Chondrocyte (in vitro differentiated cells): ENCODE data around the gene FAM184A. TPM values are rescaled to one million over a fixed set of nuclear protein-coding genes. Genes with fewer than 3 reads are reported as not detected.
A peak's percentile ranks its signal among the peaks of the same experiment; 100 is the strongest.

Source experiments
- DNase-seq: peaks from one replicate; pipeline ENCODE4 v3.0.0; 2021; ENCODE audit warnings: mixed read lengths, low spot score
- H3K27ac Mint-ChIP-seq: one replicate; pipeline ENCODE4 v1.8.0; 2021; ENCODE audit warnings: mild to moderate bottlenecking, moderate library complexity, mixed read lengths; ENCODE audit not compliant: unreplicated experiment
- H3K27me3 Mint-ChIP-seq: 2 replicates; pipeline ENCODE4 v1.8.0; 2021; ENCODE audit warnings: low read depth, mixed read lengths
- H3K36me3 Mint-ChIP-seq: 2 replicates; pipeline ENCODE4 v1.8.0; 2021; ENCODE audit warnings: low read depth, mixed read lengths
- H3K4me1 Mint-ChIP-seq: 2 replicates; pipeline ENCODE4 v1.8.0; 2021; ENCODE audit warnings: low read depth, mild to moderate bottlenecking, mixed read lengths
- H3K4me3 Mint-ChIP-seq: one replicate; pipeline ENCODE4 v1.8.0; 2021; ENCODE audit warnings: mild to moderate bottlenecking, moderate library complexity, mixed read lengths; ENCODE audit not compliant: unreplicated experiment
- H3K9me3 Mint-ChIP-seq: 2 replicates; pipeline ENCODE4 v1.8.0; 2021; ENCODE audit warnings: low read depth, mixed read lengths
- total RNA-seq: library from RNA; stranded (reverse); gene quantifications from 3 replicates; pipeline ENCODE4 v1.2.1, GENCODE V29; 2021
- TF ChIP-seq, protein P1 (sequence below): fragments of 200-600 bp; sonication (generic); IDR thresholded peaks from 2 replicates; pipeline ENCODE4 v1.5.0; 2021; ENCODE audit warnings: antibody characterized with exemption, mild to moderate bottlenecking, moderate library complexity

The FAM184A gene
- total RNA-seq, 1 donor from 2014 or later = 0.52 TPM

DNA sequence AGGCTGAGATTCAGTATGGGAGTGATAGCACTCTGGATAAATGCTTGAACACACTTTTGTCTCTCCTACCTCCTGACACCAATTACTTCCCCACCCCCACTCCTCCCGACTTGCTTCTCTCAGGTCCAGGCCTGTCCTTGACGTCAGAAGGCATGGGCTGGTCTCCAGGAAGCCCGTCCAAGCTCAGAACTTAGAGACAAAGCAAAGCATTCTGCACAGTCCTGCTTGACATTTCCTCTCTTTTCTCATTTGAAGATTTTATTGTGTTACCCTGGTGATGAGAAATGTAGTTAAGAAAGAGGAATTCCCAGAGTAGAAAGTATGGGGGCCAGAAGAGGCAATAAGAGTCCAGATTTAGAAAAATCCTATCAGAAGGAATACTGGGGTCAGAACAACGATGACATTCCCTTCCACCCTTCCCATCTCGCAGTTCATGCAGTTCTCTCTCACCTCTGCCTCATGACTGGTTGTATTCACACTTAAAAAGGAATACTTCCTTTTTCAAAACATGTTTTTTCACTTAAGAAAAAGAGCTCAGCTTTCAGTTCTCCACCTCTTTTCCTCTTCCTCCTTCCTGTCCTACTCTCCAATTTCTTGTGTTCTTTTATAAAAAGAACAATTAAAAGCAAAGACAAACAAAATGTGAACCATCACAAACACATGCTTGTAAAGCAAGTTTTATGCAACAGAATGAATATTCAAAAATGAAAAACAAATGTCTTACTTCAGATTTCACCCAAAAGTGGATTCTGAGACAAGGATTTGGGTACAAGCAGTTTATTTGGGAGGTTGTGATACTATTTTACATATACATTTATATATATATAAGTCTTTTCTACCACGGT lies 18.5 kb upstream of the FAM184A start:
- Mint-ChIP-seq H3K27me3 (peaks cover 15% of the 10 kb centered on the region), H3K36me3 (no peaks in the 10 kb centered on the region), H3K4me1 (no peaks in the 10 kb centered on the region), H3K4me3 (no peak overlapping the region), H3K9me3 (no peaks in the 10 kb centered on the region), H3K27ac (no peak overlapping the region)
- DNase-seq = no peak
- TF ChIP-seq, protein P1, sequence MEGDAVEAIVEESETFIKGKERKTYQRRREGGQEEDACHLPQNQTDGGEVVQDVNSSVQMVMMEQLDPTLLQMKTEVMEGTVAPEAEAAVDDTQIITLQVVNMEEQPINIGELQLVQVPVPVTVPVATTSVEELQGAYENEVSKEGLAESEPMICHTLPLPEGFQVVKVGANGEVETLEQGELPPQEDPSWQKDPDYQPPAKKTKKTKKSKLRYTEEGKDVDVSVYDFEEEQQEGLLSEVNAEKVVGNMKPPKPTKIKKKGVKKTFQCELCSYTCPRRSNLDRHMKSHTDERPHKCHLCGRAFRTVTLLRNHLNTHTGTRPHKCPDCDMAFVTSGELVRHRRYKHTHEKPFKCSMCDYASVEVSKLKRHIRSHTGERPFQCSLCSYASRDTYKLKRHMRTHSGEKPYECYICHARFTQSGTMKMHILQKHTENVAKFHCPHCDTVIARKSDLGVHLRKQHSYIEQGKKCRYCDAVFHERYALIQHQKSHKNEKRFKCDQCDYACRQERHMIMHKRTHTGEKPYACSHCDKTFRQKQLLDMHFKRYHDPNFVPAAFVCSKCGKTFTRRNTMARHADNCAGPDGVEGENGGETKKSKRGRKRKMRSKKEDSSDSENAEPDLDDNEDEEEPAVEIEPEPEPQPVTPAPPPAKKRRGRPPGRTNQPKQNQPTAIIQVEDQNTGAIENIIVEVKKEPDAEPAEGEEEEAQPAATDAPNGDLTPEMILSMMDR = no peak

DNA sequence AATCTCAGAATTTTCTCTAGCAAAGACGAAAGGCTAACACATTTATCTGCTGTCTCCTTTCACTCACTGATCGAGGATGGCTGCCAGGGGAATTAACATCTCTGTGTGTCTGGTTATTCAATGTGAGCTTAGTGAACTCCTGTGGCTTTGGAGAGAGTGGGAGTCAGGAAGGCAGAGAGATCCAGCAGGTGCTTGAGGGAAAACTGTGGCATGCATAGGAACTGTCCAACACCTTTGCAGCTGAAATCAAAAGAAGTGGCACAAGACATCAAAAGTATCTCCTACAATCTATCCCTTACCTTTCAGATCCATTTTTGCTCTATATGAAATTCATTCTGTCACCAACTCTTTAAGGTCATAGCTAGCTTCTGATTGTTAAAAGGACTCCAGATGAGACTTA lies 11.8 kb upstream of the FAM184A start:
- no peaks in the 10 kb centered on the region for H3K4me1 Mint-ChIP-seq
- no peak overlapping the region for H3K4me3 Mint-ChIP-seq
- TF ChIP-seq, protein P1 = no peak
- H3K27me3 Mint-ChIP-seq = peaks cover 38% of the 10 kb centered on the region
- no peaks in the 10 kb centered on the region for H3K9me3 Mint-ChIP-seq
- no peak overlapping the region for H3K27ac Mint-ChIP-seq
- DNase-seq = no peak
- no peaks in the 10 kb centered on the region for H3K36me3 Mint-ChIP-seq

DNA sequence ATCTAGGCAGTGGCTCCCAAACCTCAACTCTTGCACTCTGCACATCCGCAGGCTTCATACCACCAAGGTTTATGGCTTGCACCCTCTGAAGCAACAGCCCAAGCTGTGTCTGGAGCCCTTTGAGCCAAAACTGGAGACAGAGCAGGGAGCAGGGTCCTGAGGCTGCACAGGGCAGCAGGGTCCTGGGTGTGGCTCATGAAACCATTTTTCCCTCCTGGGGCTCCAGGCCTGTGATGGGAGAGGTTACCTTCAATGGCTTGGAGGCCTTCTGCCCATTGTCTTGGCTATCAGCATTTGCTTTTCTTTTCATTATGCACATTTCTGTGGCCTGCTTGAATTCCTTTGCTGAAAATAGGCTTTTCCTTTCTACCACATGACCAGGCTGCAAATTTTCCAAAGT lies 6.3 kb upstream of the FAM184A start:
- TF ChIP-seq, protein P1 = no peak
- Mint-ChIP-seq H3K36me3 (no peaks in the 10 kb centered on the region), H3K4me1 (no peaks in the 10 kb centered on the region), H3K27ac (no peak overlapping the region), H3K4me3 (no peak overlapping the region), H3K27me3 (peaks cover 26% of the 10 kb centered on the region), H3K9me3 (peaks cover 9% of the 10 kb centered on the region)
- no peak for DNase-seq

DNA sequence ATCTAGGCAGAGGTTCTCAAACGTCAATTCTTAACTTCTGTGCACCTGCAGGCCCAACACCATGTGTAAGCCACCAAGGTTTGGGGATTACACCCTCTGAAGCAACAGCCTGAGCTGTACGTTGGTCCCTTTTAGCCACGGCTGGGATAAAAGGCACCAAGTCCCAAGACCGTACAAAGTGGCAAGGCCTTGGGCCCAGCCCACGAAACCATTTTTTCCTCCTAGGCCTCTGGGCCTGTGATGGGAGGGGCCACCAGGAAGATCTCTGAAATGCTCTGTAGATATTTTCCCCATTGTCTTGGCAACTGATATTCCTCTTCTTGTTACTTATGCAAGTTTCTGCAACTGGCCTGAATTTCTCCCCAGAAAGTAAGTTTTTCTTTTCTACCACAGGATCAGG lies 4.5 kb upstream of the FAM184A start:
- Mint-ChIP-seq H3K27me3 (peaks cover 26% of the 10 kb centered on the region), H3K4me3 (no peak overlapping the region), H3K9me3 (peaks cover 9% of the 10 kb centered on the region), H3K36me3 (no peaks in the 10 kb centered on the region), H3K27ac (no peak overlapping the region), H3K4me1 (peaks cover 10% of the 10 kb centered on the region)
- TF ChIP-seq, protein P1 = no peak
- DNase-seq = no peak

DNA sequence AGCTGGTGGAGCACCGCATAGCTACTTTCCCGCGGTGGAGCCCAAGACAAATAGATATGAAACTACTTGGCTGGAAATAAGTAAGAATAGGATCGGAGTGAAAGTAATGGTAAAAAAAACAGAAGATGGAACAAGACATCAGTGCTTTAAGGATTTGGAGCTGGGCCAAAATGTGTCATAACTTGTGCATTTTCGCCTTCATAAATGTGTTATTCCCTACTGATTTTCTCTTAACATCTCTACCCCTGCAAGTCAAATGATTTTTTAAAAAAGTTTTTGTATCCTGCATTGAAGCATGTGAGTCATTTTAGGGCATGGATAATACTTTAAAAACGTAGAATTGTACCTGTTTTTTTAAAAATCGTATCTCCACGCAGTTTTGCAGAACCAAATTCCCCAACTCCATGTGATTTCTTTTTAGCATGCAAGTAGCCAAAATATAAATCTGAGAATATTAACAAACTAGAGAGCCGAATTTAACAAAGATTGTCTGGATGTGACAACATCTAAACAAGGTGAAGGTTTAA lies 882 bp upstream of the FAM184A start:
- no peak for DNase-seq
- H3K36me3 Mint-ChIP-seq = no peaks in the 10 kb centered on the region
- H3K27ac Mint-ChIP-seq = peak overlapping the region; percentile 71
- H3K4me1 Mint-ChIP-seq = peaks cover 10% of the 10 kb centered on the region
- peak overlapping the region; percentile 91 for H3K4me3 Mint-ChIP-seq
- H3K9me3 Mint-ChIP-seq = peaks cover 9% of the 10 kb centered on the region
- TF ChIP-seq, protein P1 = no peak
- H3K27me3 Mint-ChIP-seq = peaks cover 5% of the 10 kb centered on the region
